ENCODE measurements around the gene CYS1. TPM values are rescaled to one million over a fixed set of nuclear protein-coding genes. Genes with fewer than 3 reads are reported as not detected.
A peak's percentile ranks its signal among the peaks of the same experiment; 100 is the strongest.
"Not testable (repeated sequence)": the region's sequence is repeated elsewhere in the genome, so short reads cannot be mapped to it uniquely, and the experiment has no call there.

Gene CYS1, protein sequence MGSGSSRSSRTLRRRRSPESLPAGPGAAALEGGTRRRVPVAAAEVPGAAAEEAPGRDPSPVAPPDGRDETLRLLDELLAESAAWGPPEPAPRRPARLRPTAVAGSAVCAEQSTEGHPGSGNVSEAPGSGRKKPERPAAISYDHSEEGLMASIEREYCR
- not detected for total RNA-seq

DNA sequence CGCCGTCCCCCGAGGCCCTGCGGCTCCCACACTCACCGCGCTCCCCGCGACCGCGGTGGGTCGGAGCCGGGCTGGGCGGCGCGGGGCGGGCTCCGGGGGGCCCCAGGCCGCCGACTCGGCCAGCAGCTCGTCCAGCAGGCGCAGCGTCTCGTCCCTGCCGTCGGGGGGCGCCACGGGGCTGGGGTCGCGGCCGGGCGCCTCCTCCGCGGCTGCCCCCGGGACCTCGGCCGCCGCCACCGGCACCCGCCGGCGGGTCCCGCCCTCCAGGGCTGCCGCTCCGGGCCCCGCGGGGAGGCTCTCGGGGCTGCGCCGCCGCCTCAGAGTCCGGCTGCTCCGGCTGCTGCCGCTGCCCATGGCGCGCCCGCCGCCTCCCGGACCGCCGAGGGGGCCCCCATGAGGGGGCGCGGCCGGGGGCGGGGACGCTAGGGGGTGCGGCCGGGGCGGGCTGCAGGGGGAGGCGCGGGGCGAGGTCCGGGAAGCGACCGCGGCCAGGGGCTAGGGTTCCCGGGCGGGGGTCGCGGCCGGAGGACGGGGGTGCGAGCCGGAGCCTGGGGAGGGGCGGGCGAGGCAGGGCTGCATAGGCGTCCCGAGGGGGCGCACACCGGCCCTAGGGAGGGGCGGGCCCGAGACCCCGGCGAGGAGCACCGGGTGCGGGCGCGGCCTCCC, at the start of gene CYS1:
TSS of gene CYS1 (minus strand) at position 542 of the 666 bp plus-strand sequence. CDS start at position 354, 188 bp downstream.
- peak in 1 of 3 donors; percentile 16 for DNase-seq (ENCODE audit: low read depth in 2 of 3, low spot score in 2 of 3)

DNA sequence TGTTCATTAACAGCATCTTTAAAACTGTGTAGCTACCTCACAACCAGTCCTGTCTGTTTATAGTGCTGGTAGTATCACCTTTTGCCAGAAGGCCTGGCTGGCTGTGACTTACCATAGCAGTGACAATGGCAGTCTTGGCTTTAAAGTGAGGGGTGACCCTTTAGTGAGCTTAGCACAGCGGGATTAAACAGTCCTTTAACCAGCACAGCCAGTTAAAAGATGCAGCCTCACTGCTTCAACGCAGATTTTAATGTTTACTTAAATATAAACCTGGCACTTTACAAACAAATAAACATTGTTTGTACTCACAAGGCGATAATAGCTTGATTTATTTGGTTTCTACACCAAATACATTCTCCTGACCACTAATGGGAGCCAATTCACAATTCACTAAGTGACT, 49.3 kb upstream of the CYS1 start:
- no peak for DNase-seq (ENCODE audit: low read depth in 2 of 3, low spot score in 2 of 3)

DNA sequence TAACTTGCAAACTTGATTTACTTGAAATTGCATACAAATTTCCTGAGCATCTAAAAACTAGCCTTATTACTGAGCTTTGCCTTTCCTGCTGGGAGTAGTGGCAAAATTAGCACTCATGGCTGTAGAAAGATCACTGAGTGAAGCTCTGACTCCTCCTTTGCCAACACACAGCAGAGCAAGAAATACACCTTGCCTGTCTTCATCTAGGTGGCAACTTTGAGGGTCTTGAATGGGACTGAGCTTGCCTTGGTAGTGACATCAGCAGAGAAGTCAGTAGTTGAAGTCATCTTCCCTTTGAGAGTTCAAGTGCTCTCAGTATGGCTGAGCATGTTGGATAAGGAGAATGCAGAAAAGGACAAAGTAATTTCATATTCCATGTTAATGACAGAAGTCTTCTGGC, 48.2 kb upstream of the CYS1 start:
- DNase-seq (ENCODE audit: low read depth in 2 of 3, low spot score in 2 of 3): no peak

DNA sequence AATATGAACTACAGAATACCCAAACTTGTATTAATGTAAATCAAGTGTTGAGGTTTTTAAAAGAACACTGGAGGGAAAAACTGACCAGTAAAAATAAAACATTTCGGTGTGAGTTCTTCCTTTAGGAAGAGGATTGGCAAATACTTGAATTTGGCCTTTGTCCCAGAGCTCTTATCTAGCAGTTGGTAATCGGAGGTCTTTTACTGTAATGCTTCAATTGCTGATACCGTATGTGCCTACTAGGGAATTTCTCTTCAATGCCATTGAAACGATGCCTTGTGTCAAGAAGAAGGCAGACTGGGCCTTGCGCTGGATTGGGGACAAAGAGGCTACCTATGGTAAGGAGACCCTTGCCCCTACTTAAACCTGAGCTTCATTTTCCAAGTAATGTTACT, 46.4 kb upstream of the CYS1 start:
- DNase-seq (ENCODE audit: low read depth in 2 of 3, low spot score in 2 of 3): no peak

DNA sequence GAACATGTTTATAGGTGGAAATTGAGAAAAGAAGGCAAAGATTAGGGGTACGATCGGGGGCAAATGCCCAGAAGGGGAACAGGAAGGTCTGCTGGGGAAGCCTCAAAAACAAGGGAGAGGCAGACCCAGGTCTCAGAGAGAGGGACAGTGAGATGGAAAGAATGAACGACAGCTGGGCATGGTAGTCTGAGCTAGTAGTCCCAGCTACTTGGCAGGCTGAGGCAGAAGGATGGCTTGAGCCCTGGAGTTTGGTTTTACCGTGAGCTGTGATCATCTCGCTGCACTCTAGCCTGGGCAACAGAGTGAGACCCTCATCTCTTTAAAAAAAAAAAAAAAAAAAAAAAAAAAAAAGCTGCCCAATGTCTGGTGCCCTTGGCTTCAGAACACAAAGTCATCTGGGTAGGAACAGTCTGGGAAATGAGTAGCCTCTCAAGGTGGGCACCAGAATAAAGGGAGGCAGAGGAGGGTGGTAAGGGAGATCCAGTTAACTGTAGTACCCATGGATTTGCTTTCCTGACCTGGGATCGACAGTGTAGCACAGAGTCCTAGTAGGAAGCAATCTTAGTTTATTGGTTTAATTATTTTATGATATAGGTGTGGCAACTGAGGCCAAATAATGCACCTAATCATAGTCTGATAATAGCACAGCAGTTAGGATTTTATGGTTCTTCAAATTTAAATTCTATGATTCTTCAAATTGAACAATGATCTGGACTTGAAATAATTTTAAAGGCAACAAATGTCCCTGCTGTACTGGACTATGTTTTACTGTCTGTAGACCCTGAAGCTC, 45.8 kb upstream of the CYS1 start:
- DNase-seq (ENCODE audit: low read depth in 2 of 3, low spot score in 2 of 3): no peak

DNA sequence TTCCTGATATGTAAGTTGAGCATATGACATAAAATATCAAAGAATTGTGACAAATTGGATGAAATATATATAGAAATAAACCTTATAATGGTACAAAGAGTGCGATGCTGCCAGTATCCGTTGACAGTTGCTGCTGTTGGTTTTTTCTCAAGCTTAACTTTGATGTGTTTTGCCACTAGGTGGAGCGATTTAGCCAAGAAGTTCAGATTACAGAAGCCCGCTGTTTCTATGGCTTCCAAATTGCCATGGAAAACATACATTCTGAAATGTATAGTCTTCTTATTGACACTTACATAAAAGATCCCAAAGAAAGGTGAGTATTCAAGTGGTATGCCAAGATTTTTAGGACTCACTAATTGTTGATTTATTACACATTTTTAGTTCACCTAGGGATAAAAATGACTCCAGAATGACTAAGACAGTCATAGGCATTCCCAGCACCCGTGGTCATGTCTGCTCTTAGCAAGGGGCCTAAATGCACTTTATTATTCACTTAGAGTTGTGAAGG, 44.4 kb upstream of the CYS1 start:
- DNase-seq (ENCODE audit: low read depth in 2 of 3, low spot score in 2 of 3): peak in 2 of 3 donors; percentile 61 to 83

DNA sequence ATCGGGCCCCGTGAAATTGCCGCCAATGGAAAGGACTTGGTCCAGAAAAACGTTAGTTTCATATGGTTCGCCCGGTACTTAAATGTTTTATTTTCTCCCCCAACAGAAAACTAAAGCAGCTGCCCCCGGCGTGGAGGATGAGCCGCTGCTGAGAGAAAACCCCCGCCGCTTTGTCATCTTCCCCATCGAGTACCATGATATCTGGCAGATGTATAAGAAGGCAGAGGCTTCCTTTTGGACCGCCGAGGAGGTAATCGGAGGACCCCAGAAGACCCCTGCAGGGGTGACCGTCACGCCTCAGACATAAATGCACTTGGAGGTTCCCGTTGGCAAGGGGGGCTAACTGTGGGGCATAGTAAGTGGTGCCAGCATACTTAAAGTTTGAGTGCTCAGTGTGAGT, 43.1 kb upstream of the CYS1 start:
- DNase-seq (ENCODE audit: low read depth in 2 of 3, low spot score in 2 of 3): no peak

DNA sequence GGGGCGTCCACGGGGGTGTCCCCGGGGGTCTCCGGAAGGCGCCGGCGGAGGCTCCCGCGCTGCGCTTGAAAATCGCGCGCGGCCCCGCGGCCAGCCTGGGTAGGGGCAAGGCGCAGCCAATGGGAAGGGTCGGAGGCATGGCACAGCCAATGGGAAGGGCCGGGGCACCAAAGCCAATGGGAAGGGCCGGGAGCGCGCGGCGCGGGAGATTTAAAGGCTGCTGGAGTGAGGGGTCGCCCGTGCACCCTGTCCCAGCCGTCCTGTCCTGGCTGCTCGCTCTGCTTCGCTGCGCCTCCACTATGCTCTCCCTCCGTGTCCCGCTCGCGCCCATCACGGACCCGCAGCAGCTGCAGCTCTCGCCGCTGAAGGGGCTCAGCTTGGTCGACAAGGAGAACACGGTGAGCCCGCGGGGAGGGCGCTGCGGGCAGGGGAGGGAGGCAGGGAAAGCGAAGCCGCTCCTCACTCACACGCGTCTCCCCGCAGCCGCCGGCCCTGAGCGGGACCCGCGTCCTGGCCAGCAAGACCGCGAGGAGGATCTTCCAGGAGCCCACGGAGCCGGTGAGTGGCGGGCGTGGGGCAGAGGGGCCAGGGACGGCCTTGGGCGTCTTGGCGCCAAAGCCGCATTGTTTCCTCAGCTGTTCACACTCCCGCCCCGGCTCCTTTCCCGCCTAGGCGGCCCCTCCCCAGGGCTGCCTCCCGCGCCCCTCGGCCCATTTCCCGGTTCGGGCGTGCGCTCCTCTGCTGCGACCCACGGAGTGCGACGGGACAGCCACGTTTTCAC, 42.5 kb upstream of the CYS1 start, which contains the start of gene RRM2:
TSS of gene RRM2 (plus strand) at position 240 of the 781 bp plus-strand sequence. CDS start at position 300, 60 bp downstream.
- DNase-seq (ENCODE audit: low read depth in 2 of 3, low spot score in 2 of 3): peak; percentile 57 to 94 (median 90)

DNA sequence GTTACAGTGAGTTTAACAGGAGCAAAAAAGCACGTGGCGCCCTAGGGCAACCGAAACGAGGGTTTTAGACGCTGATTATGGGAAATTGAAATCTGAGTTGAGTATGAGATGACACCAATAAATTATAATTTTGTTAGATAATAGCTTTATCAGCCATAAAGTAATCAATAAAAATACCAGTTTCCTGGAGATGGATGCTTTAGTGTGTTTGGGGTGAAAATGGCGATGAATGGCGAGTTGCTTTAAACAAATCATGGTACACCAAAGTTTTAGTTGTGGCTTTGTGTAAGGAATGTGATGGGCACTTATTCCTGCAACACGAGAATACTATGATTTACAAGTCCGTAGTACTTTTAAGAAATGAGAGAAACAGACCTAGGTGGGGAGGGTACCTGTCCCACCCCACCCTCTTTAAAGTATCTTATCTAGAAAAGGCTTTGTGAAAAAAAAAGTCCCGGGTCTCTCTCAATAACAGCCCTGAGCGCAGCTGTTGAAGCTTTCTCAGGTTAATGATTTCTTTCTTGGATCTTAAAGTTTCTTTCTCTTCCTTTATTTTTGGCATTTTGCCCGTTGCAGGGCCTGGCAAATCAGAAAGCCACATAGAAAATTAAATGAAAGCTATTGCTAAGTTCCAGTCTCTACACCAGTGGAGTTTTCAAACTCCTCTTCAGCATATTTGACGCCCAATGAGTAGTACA, 40.8 kb upstream of the CYS1 start:
- DNase-seq (ENCODE audit: low read depth in 2 of 3, low spot score in 2 of 3): peak in 1 of 3 donors; percentile 42

DNA sequence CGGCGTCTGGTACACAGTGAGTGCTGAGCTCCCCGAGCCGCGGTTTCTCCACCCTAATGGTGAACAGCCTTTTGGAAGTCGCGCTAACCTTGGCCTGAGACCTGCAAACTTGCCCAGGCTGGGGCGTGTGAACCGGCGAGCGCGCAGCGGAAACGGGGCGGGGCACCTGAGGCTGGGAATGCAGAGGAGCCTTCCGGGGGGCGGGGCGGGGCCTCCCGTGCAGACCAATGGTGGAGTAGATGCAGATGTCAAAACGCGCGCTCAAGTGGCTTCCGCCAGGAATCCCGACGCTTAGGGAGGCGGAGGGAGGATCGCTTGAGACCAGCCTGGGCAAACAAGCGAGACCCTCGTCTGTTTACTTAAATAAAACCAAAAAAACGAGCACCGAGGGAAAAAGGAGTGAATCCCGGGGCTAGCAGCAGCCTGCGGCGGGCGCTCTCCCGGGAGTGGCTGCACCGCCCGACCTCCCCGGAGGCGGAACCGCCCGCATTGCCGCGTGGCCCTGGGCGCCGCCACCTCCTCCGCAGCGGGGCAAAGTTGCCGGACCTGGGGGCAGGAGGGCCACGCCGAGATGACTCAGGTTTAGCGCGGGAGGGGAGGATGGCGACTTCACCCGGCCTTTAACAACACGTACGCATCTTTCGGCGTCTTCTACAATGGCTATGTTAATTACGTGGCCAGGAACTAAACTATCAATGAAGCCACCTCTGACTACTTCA, 40.1 kb upstream of the CYS1 start:
- DNase-seq (ENCODE audit: low read depth in 2 of 3, low spot score in 2 of 3): peak; percentile 67 to 81 (median 76)

DNA sequence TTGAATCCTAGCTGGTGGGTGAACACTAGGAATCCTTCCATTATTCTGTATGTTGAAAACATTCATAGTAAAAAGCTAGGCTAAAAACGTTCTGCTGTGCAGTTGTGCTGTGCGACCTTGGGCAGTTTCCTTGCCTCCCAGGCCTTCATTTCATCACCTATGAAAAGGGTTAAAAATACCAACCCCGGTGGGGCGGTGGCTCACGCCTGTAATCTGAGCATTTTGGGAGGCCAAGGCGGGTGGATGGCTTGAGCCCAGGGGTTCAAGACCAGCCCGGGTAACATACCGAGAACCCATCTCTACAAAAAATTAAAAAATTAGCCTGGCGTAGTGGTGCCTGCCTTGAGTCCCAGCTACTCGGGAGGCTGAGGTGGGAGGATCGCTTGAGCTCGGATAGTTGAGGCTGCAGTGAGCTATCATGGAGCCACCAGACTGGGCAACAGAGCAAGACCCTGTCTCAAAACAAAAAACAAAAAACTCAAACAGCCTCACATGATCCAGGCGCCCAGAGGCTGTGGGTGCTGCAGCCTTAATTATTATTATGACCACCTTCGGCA, 39.5 kb upstream of the CYS1 start:
- DNase-seq (ENCODE audit: low read depth in 2 of 3, low spot score in 2 of 3): no peak

DNA sequence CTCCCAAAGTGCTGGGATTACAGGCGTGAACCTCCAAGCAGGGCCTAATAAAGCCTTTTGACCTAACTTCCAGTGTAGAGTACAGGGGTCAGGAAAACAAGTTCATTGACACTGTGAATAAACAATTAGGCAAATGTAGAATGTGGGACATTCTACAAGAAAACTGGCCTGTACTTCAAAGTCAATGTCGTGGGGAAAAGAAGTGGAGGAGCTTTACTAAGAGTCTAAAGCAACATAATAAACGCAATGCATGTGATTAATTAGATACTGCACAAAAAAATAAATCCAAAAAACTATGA, 38.8 kb upstream of the CYS1 start:
- DNase-seq (ENCODE audit: low read depth in 2 of 3, low spot score in 2 of 3): no peak

DNA sequence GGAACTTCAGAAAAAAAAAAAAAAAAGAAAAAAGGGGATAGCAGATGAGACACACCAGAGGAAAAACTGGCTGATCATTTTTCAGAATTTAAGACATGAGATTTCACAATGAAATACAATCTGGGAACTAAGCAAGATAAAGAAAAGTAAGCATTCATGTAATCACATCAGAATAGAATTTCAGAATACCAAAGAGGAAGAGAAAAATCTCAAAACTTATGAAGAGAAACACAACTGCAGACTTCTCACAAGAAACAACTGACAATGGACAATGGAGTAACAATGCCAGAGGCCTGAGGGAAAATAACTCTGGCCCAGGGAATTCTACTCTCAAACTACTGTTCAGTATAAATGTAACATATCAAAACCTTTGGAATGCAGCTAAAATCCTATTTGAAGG, 29.1 kb upstream of the CYS1 start:
- no peak for DNase-seq (ENCODE audit: low read depth in 2 of 3, low spot score in 2 of 3)

DNA sequence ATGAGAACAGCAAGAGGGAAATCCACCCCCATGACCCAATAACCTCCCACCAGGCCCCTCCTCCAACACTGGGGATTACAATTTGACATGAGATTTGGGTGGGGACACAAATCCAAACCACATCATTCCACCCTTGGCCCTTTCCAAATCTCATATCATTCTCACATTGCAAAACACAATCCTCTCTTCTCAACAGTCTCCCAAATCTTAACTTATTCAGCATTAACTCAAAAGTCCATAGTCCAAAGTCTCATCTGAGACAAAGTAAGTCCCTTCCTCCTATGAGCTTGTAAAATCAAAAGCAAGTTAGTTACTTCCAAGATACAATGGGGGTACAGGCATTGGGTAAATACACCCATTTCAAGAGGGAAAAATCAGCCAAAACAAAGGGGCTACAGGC, 24.7 kb upstream of the CYS1 start:
- not testable (repeated sequence) for DNase-seq (ENCODE audit: low read depth in 2 of 3, low spot score in 2 of 3)

DNA sequence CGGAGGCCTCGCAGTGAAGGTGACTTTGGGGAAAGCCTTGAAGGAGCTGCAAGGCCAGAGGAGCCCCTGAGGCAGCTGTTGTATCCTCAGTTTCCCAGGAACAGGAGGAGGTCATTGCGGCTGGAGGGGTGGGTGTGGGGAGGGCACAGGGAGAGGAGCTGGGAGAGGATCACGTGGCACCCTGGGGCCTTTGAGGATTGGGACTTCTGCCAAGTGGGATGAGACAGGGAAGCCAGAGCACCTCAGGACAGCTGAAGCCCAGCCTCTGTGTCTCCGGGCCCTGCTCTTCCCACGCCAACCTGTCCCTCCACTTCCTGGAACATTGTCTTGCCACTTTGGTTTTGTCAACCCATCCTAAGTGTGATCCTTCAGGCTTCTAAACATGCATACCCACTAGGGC, 23.0 kb upstream of the CYS1 start:
- DNase-seq (ENCODE audit: low read depth in 2 of 3, low spot score in 2 of 3): no peak

DNA sequence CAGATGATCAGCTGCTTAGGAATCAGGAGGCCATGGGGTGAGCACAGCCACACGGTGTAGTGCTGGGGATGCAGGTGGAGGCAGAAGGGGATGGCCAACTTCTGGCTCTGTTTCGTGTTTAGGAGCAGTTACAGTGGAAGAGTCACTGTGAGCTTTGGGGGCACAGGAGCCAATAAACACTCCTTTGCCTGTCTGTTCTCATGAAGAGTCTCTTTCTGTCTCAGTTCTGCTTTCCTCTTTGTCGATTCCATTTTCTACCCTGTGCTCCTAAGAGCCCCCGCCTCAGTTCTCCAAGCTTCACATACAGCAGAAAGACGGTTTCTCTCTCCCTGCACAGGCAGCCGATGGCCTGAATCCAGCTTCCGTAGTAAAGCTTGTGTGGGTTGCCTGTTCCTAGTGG, 21.3 kb upstream of the CYS1 start:
- DNase-seq (ENCODE audit: low read depth in 2 of 3, low spot score in 2 of 3): no peak

DNA sequence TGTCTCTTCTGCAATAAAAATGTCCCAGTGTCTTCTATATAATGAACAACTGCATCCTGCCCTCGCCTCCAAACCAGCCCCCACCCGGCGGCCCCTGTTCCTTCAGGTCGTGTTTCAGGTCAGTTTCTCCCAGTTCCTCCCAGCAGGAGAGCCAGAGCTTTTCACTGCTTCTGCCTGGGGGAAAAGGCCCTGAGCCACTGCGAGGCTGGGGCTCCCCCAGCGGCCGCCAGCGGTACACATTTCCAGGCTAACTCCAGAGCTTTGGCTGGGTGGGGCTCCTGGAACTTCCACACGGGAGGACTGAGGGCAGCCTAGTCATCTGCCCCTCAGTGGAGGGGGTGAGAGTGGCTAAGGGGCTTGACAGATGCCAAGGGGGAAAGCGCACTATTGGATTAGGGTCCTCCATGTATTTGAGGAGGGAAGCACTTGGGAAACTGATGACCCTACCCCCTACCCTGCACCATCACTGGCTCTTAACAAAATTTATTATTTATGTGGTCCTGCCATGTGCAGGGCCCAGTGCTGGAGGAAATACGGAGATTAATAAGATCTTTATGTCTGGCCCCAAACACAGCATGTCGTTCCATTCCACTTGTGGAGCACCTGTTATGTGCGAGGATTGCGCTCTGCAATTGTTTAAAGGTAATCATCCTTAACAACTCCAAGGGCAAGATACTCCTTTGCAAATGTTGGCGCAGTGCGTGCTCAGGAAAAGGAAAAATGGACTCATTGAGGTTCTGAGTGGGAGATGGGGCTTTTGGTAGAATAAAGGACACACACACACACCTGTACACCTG, 17.3 kb upstream of the CYS1 start:
- peak in 1 of 3 donors; percentile 28 for DNase-seq (ENCODE audit: low read depth in 2 of 3, low spot score in 2 of 3)

DNA sequence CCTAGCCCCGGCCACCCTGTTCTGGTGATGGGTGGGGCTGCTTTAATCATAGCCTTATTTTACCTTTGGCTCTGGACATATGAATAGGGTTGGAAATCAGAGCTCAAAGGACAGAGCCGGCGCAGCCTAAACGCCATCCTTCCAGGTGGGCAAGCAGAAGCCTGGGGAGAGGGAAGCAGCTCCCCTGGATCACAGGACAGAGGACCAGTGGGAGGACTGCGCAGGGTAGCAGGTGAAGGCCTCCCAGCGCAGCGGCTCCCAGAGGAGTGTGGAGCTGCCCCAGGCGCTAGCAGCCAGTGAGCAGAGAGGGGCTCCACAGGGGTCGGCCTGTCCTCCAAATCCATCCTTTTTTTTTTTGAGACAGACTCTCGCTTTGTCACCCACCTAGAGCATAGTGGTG, 16.4 kb upstream of the CYS1 start:
- DNase-seq (ENCODE audit: low read depth in 2 of 3, low spot score in 2 of 3): no peak

DNA sequence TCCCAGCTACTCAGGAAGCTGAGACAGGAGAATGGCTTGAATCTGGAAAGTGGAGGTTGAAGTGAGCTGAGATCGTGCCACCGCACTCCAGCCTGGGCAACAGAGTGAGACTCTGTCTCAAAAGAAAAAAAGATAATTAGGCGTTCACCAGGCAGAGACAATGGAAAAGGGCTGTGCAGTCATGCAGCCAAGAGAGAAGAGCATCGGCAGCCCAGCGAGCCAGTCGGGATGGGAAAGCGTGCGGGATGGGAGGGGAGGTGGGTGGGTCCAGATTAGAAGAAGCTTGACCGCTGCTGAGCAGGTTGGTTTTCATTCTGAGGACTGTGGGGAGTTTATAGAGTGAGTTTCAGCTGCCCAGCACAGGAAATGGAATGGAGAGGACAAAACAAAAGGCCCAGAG, 15.0 kb upstream of the CYS1 start:
- DNase-seq (ENCODE audit: low read depth in 2 of 3, low spot score in 2 of 3): no peak

Measured in hematopoietic multipotent progenitor cell (in vitro differentiated cells).